Raji (cell line): ENCODE measurements around the gene JAK3.
A peak's percentile ranks its signal among the peaks of the same experiment; 100 is the strongest.

Experiments used
- POLR2A ChIP-seq: IDR thresholded peaks from 2 replicates; pipeline ENCODE4 v1.6.1; 2011; ENCODE audit warnings: low read depth, low read length, control low read depth; ENCODE audit not compliant: insufficient read depth

Gene JAK3

GRCh38 chr19:17871032-17871877 is 23.5 kb upstream of the JAK3 start:
- TF ChIP-seq POLR2A: no peak

- TF ChIP-seq POLR2A: no peak
Observed at GRCh38 chr19:17869114-17869608, 21.4 kb upstream of the JAK3 start.

GRCh38 chr19:17868669-17869068 is 20.9 kb upstream of the JAK3 start:
- no peak for TF ChIP-seq POLR2A

- no peak for TF ChIP-seq POLR2A
Observed at GRCh38 chr19:17866964-17867486, 19.2 kb upstream of the JAK3 start.

GRCh38 chr19:17866312-17866963 is 18.7 kb upstream of the JAK3 start:
- TF ChIP-seq POLR2A: no peak; the same call in 1 of the 2 replicates

- peak; percentile 40 for TF ChIP-seq POLR2A
Observed at GRCh38 chr19:17865364-17866311, 17.9 kb upstream of the JAK3 start.

GRCh38 chr19:17863520-17864182 is 15.9 kb upstream of the JAK3 start:
- TF ChIP-seq POLR2A: no peak

- no peak for TF ChIP-seq POLR2A
Observed at GRCh38 chr19:17862711-17863519, 15.1 kb upstream of the JAK3 start.

- no peak for TF ChIP-seq POLR2A
Observed at GRCh38 chr19:17861542-17862402, 14.0 kb upstream of the JAK3 start.

- no peak for TF ChIP-seq POLR2A
Observed at GRCh38 chr19:17860993-17861360, 13.2 kb upstream of the JAK3 start.

- TF ChIP-seq POLR2A: 0 out of 2 replicates have a peak, but pooled peaks have one; percentile 18
Observed at GRCh38 chr19:17860331-17860992, 12.7 kb upstream of the JAK3 start.
